Activated CD8-positive, alpha-beta T cell treated with anti-CD3 and anti-CD28 coated beads, Interleukin-2, amount 10 ng/mL, durations not matched to agents 7 days and 5 days (primary cell): ENCODE data around the gene NCF2. TPM values are rescaled to one million over a fixed set of nuclear protein-coding genes. Genes with fewer than 3 reads are reported as not detected.

Experiments
- ATAC-seq: fragments of 150-1000 bp; cut with Tn5 transposase; one replicate; pipeline ENCODE4 v1.10.0; 2021; ENCODE audit warnings: moderate library complexity
- CTCF ChIA-PET: fragments of 350-600 bp; sonication (Branson Sonifier 250); formaldehyde crosslinking; loops from one replicate; lab custom pipeline; 2021; ENCODE audit warnings: antibody characterized with exemption; lab: Charles Lee
- POLR2A ChIA-PET: fragments of 350-600 bp; sonication (Branson Sonifier 250); formaldehyde crosslinking; loops from one replicate; lab custom pipeline; 2021; ENCODE audit warnings: antibody characterized with exemption; lab: Charles Lee
- DNase-seq: peaks from one replicate; pipeline ENCODE4 v3.0.0-alpha.2; 2020
- H3K27ac Mint-ChIP-seq: one replicate; pipeline ENCODE4 v1.8.0; 2021; ENCODE audit warnings: mild to moderate bottlenecking, mixed read lengths
- H3K27me3 Mint-ChIP-seq: one replicate; pipeline ENCODE4 v1.8.0; 2021; ENCODE audit warnings: low read depth, mixed read lengths
- H3K36me3 Mint-ChIP-seq: one replicate; pipeline ENCODE4 v1.8.0; 2021; ENCODE audit warnings: low read depth, mixed read lengths
- H3K4me1 Mint-ChIP-seq: one replicate; pipeline ENCODE4 v1.8.0; 2021; ENCODE audit warnings: low read depth, mixed read lengths
- H3K4me3 Mint-ChIP-seq: one replicate; pipeline ENCODE4 v1.8.0; 2021; ENCODE audit warnings: mild to moderate bottlenecking, mixed read lengths
- H3K9me3 Mint-ChIP-seq: one replicate; pipeline ENCODE4 v1.8.0; 2022; ENCODE audit warnings: mixed read lengths; ENCODE audit not compliant: insufficient read depth
- total RNA-seq, 2 experiments: library from RNA; stranded (reverse); gene quantifications; one replicate each; pipeline ENCODE4 v1.2.3, GENCODE V29; 2021

The NCF2 gene
- total RNA-seq, 2 experiments from 2014 or later, result 9.2 to 10.3 TPM

DNA sequence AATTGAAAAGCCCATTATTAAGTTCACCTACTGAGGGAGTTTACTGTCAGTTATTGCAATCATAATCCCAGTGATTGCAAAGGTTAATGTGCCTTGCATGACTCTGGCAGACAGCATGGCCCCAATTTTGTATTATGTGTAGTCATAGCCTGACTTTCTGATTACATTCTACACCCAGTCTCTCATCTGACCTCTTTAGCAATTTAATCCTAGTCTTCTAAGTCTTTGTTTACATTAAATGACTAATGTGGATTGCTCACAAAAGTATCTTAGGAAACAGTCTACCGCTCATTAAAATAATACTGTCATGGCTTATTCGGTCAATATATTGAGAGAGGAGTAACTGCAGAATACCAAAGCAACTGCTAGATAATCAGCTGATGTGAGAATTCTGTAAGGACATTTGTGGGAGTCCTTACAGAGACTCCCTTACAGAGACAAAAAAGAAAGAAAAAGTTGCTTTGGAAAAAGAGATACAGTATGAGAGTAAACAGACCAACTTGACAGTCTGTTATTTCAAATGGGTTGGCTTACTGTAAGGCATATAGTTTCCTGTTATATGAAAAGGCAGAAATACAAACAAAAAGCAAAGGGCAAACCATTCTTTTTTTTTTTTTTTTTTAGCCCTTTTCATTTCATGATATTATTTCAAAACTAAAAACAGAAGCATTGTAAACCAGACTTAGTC, 75.1 kb downstream of the NCF2 start:
- H3K9me3 Mint-ChIP-seq, result no peaks in the 10 kb centered on the region
- ATAC-seq, result no peak
- no peak overlapping the region for H3K27ac Mint-ChIP-seq
- POLR2A ChIA-PET, result no interaction called here
- H3K36me3 Mint-ChIP-seq, result peaks cover 33% of the 10 kb centered on the region
- H3K4me1 Mint-ChIP-seq, result peaks cover 9% of the 10 kb centered on the region
- H3K4me3 Mint-ChIP-seq, result no peak overlapping the region
- CTCF ChIA-PET, result no interaction called here
- DNase-seq, result no peak
- H3K27me3 Mint-ChIP-seq, result no peaks in the 10 kb centered on the region

DNA sequence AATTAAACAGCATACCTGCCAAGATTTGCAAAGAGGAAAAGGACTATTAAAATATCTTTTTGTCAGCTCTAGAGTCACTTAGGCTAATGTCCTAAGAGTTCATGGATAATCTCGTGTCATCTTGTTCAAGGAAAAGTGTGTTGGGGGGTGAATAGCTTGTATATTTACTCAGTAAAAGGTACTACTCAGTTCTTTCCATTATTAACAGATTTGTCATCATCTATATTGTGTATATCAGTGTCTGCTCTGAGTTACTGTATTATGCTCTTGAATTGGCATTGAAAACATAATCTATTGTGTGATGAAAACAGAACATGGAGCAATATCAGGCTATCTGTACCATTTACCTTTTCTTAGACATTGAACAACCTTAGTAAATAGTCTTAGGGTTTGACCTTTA, 76.0 kb downstream of the NCF2 start:
- Mint-ChIP-seq H3K4me1 (peaks cover 9% of the 10 kb centered on the region), H3K27me3 (no peaks in the 10 kb centered on the region), H3K9me3 (no peaks in the 10 kb centered on the region), H3K4me3 (no peak overlapping the region), H3K27ac (no peak overlapping the region), H3K36me3 (peaks cover 28% of the 10 kb centered on the region)
- CTCF ChIA-PET, result no interaction called here
- no peak for ATAC-seq
- DNase-seq, result no peak
- POLR2A ChIA-PET, result no interaction called here

DNA sequence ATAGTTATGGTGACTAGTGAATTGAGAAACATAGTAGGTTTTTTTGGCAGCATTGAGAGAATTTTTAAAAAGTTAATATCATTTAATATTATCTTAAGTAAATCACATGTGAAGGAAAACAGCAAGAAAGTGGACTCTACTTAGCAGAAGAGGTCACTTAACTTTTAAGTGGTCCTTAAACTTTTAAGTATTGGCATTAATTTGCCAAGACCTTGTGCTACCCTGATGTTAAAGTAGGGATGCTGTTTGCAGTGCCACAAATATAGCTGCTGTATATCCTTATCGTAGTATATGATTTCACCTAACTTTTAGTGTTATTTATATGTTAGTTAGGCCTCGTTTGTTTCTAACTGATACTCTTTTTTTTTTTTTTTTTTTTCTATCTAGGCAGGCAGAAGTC, 77.8 kb downstream of the NCF2 start:
- DNase-seq (no peak), ATAC-seq (no peak)
- H3K4me1 Mint-ChIP-seq, result peaks cover 9% of the 10 kb centered on the region
- CTCF ChIA-PET, result interaction anchor here (1.3 kb wide), 1 partner anchor 11 kb away, joined by 5 read pairs; no protein-coding TSS in a partner anchor
- H3K4me3 Mint-ChIP-seq, result no peak overlapping the region
- H3K36me3 Mint-ChIP-seq, result peaks cover 19% of the 10 kb centered on the region
- no peaks in the 10 kb centered on the region for H3K27me3 Mint-ChIP-seq
- POLR2A ChIA-PET, result no interaction called here
- no peaks in the 10 kb centered on the region for H3K9me3 Mint-ChIP-seq
- H3K27ac Mint-ChIP-seq, result no peak overlapping the region

DNA sequence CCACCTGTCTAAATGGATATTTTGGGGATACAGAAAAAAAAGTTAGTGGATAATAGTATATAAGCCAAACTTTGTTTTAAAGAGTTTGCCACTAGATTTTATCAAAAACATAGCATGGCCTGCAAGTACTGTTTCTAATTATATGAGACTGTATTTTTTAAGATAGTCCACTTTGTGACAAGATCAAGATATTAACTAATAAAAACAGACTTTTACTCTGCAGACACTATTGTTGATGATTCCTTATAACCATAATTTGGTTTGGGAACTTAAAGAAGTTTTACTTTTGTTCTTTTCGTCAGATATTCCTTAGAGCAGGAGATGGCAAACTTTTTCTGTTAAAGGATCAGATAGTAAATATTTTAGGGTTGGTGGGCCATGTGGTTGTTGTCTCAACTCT, 81.6 kb downstream of the NCF2 start:
- POLR2A ChIA-PET, result interaction anchor here (0.6 to 1.5 kb wide), 2 partner anchors 9 to 16 kb away, joined by 3 read pairs; no protein-coding TSS in a partner anchor
- no peak for DNase-seq
- Mint-ChIP-seq H3K27ac (no peak overlapping the region), H3K4me1 (peaks cover 6% of the 10 kb centered on the region), H3K4me3 (no peak overlapping the region), H3K27me3 (no peaks in the 10 kb centered on the region), H3K36me3 (peaks cover 3% of the 10 kb centered on the region), H3K9me3 (no peaks in the 10 kb centered on the region)
- ATAC-seq, result no peak
- CTCF ChIA-PET, result interaction anchor here (1.3 to 2.6 kb wide), 4 partner anchors 13 to 125 kb away, joined by 3 to 8 read pairs (median 6); no protein-coding TSS in a partner anchor

DNA sequence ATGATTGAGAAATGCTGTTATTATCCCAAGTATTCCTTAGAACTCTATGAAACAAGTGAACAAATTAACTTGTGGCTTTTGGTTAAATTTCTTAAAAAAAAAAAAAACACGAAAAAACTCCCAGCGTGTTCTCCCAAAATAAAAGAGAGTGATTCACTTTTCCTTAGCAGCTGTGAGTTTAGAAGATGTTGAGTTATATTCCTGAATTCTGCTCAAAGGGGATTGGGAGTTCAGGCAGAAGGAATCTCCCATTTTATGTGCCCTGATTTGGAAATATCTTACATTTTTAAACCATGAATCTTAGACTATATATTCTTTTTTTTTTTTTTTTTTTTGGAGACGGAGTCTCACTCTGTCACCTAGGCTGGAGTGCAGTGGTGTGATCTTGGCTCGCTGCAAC, 83.7 kb downstream of the NCF2 start:
- DNase-seq, result no peak
- H3K36me3 Mint-ChIP-seq, result peaks cover 8% of the 10 kb centered on the region
- no peak overlapping the region for H3K27ac Mint-ChIP-seq
- H3K27me3 Mint-ChIP-seq, result no peaks in the 10 kb centered on the region
- POLR2A ChIA-PET, result no interaction called here
- CTCF ChIA-PET, result interaction anchor here (1.6 kb wide), 1 partner anchor 29 kb away, joined by 4 read pairs; no protein-coding TSS in a partner anchor
- no peaks in the 10 kb centered on the region for H3K9me3 Mint-ChIP-seq
- peaks cover 18% of the 10 kb centered on the region for H3K4me1 Mint-ChIP-seq
- ATAC-seq, result no peak
- no peak overlapping the region for H3K4me3 Mint-ChIP-seq

Other genes with a start within 250 kb of the NCF2 start
- gene NMNAT2, start 172.1 kb downstream of the NCF2 start, total RNA-seq, result not detected
- gene SMG7, start 118.0 kb downstream of the NCF2 start, total RNA-seq, result 10 to 100 TPM; 80.8 to 88.6 TPM
- gene ARPC5, start 45.3 kb upstream of the NCF2 start, total RNA-seq, result 100 to 1,000 TPM; 271 to 274 TPM
- gene APOBEC4, start 62.9 kb upstream of the NCF2 start, total RNA-seq, result not detected
- gene RGL1, start 214.7 kb upstream of the NCF2 start, total RNA-seq, result 1 to 10 TPM; 1.3 to 1.4 TPM